ENCODE measurements around the gene FBXO31.

FBXO31 gene

DNA sequence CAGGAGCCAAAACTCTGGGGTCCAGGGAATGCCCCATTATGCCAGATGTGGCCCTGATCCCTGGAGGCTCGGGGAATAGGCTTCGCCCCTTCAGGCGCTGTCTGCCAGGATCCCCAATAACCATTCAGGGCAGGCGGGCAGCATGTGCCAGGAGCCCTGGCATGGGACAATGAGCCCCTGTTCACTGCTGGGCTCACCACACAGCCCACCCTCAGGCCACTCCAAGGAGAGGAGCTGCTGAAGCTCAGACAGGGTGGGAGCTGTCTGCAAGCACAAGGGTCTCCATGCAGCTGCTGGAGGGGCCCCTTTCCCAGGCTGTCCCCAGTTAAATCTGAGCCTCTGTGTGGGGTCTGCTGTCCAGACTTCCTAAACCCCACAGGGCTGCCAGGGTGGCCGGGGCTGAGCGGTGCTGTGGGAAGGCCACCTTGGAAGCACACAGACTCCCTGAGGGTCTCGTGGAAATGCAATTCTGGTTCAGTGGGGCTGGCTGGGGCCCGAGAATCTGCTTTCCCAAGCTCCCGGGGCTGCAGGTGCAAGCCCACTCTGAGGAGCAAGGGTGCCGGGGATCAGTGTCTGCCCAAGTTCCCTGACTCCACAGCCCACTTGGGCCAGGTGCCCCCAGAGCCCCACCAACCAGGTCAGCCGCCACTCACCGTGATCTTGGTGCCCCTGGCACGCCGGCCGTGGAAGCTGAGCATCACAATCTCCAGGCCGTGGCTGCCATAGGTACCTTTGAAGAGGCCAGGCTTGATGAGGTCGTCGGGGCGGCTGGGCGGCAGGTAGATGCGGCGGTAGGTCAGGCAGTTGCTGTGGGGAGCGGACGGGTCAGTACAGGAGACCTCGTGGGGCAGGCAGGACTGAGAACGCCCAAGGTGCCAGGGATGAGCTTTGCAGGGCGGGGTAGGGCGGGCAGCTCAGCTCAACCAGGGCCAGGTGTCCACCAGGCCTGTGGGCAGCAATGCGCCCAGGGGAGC is 48.6 kb downstream of the FBXO31 start:
- FAIRE-seq (no peak), DNase-seq (ENCODE audit: insufficient read length) (no peak)
- TF ChIP-seq POLR2A (IDR thresholded peaks at IDR 0.05; ENCODE audit: low read depth, low read length): no peak

- no peak for DNase-seq (ENCODE audit: insufficient read length)
- TF ChIP-seq POLR2AphosphoS5 (IDR thresholded peaks at IDR 0.05; ENCODE audit: low read depth, low read length) (no peak), POLR2A (IDR thresholded peaks at IDR 0.05; ENCODE audit: low read depth, low read length) (no peak), TAF1 (IDR thresholded peaks at IDR 0.05; ENCODE audit: borderline replicate concordance, low read depth, low read length) (no peak)
- FAIRE-seq: no peak
Observed at GRCh38 chr16:87333581-87334331, 49.8 kb downstream of the FBXO31 start.

DNA sequence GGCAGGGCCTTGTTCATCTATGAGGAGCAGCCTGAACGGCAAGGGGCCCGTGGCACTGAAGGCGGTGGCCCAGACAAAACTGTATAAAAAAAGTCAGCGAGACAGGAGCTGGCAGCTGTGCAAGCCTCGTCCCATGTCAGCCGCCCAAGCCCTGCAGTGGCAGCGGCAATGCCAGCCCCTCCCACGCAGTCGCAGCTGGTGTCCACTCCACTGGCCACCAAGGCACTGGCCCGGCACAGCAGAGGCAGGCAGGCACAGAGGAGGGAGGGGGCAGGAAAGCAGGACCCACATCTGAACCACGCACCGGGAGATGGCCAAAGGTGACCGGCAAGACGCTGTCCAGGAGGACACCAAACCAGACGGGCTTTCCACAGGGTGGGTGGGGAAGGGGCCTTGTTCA is 50.5 kb downstream of the FBXO31 start:
- FAIRE-seq: no peak
- DNase-seq (ENCODE audit: insufficient read length): no peak
- TF ChIP-seq TAF1 (IDR thresholded peaks at IDR 0.05; ENCODE audit: borderline replicate concordance, low read depth, low read length): no peak
- TF ChIP-seq POLR2AphosphoS5 (IDR thresholded peaks at IDR 0.05; ENCODE audit: low read depth, low read length): no peak
- no peak for TF ChIP-seq POLR2A (IDR thresholded peaks at IDR 0.05; ENCODE audit: low read depth, low read length)

- DNase-seq (ENCODE audit: insufficient read length) (no peak), FAIRE-seq (no peak)
- TF ChIP-seq POLR2AphosphoS5 (IDR thresholded peaks at IDR 0.05; ENCODE audit: low read depth, low read length): no peak
Observed at GRCh38 chr16:87332150-87332549, 51.4 kb downstream of the FBXO31 start.

- FAIRE-seq (no peak), DNase-seq (ENCODE audit: insufficient read length) (no peak)
- no peak for TF ChIP-seq POLR2A (IDR thresholded peaks at IDR 0.05; ENCODE audit: low read depth, low read length)
- TF ChIP-seq POLR2AphosphoS5 (IDR thresholded peaks at IDR 0.05; ENCODE audit: low read depth, low read length): no peak
- no peak for TF ChIP-seq TAF1 (IDR thresholded peaks at IDR 0.05; ENCODE audit: borderline replicate concordance, low read depth, low read length)
Observed at GRCh38 chr16:87331241-87331801, 52.3 kb downstream of the FBXO31 start.

DNA sequence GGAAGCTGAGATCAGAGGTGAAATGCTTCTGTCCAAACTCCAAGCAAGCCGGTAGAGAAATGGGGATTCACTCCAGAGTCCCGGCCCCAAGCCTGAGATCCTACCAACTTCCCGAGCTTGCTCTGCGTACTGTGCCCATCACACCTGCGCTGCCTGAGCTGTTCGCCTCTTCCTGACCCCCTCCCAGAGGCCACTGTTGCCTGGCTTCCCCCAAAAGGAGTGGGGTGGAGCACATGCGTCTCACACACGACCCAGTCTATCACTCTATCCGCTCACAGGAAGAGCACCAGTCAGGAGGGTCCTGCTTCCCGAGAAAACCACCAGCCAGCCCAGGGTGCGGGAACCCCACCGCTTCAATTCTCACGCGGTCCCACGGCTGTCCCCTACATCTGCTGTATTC is 52.9 kb downstream of the FBXO31 start:
- DNase-seq (ENCODE audit: insufficient read length) (no peak), FAIRE-seq (no peak)
- TF ChIP-seq POLR2AphosphoS5 (IDR thresholded peaks at IDR 0.05; ENCODE audit: low read depth, low read length): no peak
- no peak for TF ChIP-seq TAF1 (IDR thresholded peaks at IDR 0.05; ENCODE audit: borderline replicate concordance, low read depth, low read length)
- no peak for TF ChIP-seq POLR2A (IDR thresholded peaks at IDR 0.05; ENCODE audit: low read depth, low read length)

- no peak for TF ChIP-seq TAF1 (IDR thresholded peaks at IDR 0.05; ENCODE audit: borderline replicate concordance, low read depth, low read length)
- TF ChIP-seq POLR2A (IDR thresholded peaks at IDR 0.05; ENCODE audit: low read depth, low read length): no peak
- TF ChIP-seq POLR2AphosphoS5 (IDR thresholded peaks at IDR 0.05; ENCODE audit: low read depth, low read length): no peak
- FAIRE-seq (no peak), DNase-seq (ENCODE audit: insufficient read length) (no peak)
Observed at GRCh38 chr16:87330257-87330624, 53.3 kb downstream of the FBXO31 start.

- no peak for TF ChIP-seq TAF1 (IDR thresholded peaks at IDR 0.05; ENCODE audit: borderline replicate concordance, low read depth, low read length)
- TF ChIP-seq POLR2AphosphoS5 (IDR thresholded peaks at IDR 0.05; ENCODE audit: low read depth, low read length): no peak
- no peak for TF ChIP-seq POLR2A (IDR thresholded peaks at IDR 0.05; ENCODE audit: low read depth, low read length)
- FAIRE-seq (no peak), DNase-seq (ENCODE audit: insufficient read length) (no peak)
Observed at GRCh38 chr16:87329436-87330256, 53.9 kb downstream of the FBXO31 start.

DNA sequence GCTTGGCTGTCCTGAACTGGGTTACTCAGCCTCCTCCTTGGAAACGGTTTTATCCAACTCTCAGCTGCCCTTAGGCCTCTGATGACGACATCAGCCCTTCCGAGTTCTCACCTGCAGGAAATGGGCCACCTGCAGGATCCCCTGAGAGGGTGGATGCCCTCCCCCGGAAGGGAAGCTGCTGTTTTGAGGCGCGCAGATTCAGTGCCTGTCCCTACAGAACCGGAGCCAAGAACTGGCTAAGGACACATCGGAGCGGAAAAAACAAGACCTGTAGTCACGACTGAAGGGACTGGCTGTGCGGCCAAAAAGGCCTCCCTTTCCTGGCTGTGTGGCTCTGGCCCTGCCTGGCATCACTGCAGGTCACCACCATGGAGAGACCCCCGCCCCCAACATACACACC is 54.7 kb downstream of the FBXO31 start:
- DNase-seq (ENCODE audit: insufficient read length): no peak
- no peak for FAIRE-seq
- TF ChIP-seq POLR2AphosphoS5 (IDR thresholded peaks at IDR 0.05; ENCODE audit: low read depth, low read length) (no peak), TAF1 (IDR thresholded peaks at IDR 0.05; ENCODE audit: borderline replicate concordance, low read depth, low read length) (no peak), POLR2A (IDR thresholded peaks at IDR 0.05; ENCODE audit: low read depth, low read length) (no peak)

DNA sequence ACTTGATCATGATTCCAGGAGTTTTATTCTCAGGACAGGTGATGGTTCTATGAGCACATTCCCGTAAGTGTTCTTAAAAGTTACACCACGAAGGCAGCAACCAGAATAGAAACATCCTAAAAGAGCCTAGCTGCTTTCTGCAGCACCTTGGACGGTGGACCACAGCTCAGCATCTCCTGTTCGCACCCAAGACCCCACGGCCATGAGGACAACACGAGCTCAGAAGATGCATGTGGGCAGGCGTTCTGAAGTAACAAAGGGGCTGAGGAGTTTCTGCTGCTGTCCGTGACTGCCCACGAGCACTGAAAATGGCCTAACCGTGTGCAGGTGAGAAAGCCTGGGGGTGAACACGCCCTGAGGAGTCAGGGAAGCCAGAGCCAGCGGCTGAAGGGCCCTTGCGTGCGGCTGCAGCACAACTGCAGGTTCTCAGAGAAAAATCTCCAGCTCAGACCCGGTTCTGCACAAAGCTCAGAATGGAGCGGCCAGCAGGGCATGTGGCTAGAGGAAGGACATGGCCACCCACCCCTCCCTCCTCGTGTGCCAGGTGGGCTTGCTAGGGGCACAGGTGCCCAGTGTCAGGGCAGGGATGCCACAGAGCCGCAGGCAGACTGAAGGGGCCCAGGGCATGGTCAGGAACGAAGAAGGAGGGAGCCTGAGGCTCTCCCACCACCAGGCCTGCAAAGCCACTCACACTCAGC is 55.6 kb downstream of the FBXO31 start:
- FAIRE-seq: no peak
- no peak for DNase-seq (ENCODE audit: insufficient read length)
- no peak for TF ChIP-seq POLR2AphosphoS5 (IDR thresholded peaks at IDR 0.05; ENCODE audit: low read depth, low read length)
- no peak for TF ChIP-seq POLR2A (IDR thresholded peaks at IDR 0.05; ENCODE audit: low read depth, low read length)
- TF ChIP-seq TAF1 (IDR thresholded peaks at IDR 0.05; ENCODE audit: borderline replicate concordance, low read depth, low read length): no peak

Data from GM12892 (cell line).